Duodenal mucosa (tissue), 2 donors: ENCODE data around the gene ISYNA1.

Experiments used
- H3K27ac ChIP-seq: one replicate; pipeline ENCODE4 v1.7.0; 2013; ENCODE audit warnings: low read depth, low read length
- H3K27me3 ChIP-seq, 2 donors: one replicate each; pipeline ENCODE4 v1.7.0; 2013; ENCODE audit warnings: low read length in 2 of 2, control low read depth in 1 of 2; ENCODE audit not compliant: insufficient read depth in 2 of 2, control insufficient read depth in 1 of 2
- H3K36me3 ChIP-seq, 2 donors: one replicate each; pipeline ENCODE4 v1.7.0; 2013; ENCODE audit warnings: low read length in 2 of 2, control low read depth in 1 of 2; ENCODE audit not compliant: insufficient read depth in 2 of 2, control insufficient read depth in 1 of 2
- H3K4me1 ChIP-seq, 2 donors: one replicate each; pipeline ENCODE4 v1.7.0; 2013; ENCODE audit warnings: low read length in 2 of 2, control low read depth in 1 of 2; ENCODE audit not compliant: insufficient read depth in 2 of 2, control insufficient read depth in 1 of 2
- H3K4me3 ChIP-seq, 2 donors: one replicate each; pipeline ENCODE4 v1.7.0; 2013; ENCODE audit warnings: low read length in 2 of 2, low read depth in 1 of 2
- H3K9ac ChIP-seq, 2 donors: one replicate each; pipeline ENCODE4 v1.7.0; 2013; ENCODE audit warnings: low read length in 2 of 2, low read depth in 1 of 2
- H3K9me3 ChIP-seq, 2 donors: one replicate each; pipeline ENCODE4 v1.7.0; 2013; ENCODE audit warnings: low read length in 2 of 2, control low read depth in 1 of 2; ENCODE audit not compliant: control insufficient read depth in 1 of 2

Gene ISYNA1

GRCh38 chr19:18456279-18456678 lies 18.3 kb upstream of the ISYNA1 start:
- Histone ChIP-seq H3K4me1 (peaks cover 12 to 21% of the 10 kb centered on the region in 2 donors), H3K36me3 (peaks cover 21 to 43% of the 10 kb centered on the region in 2 donors), H3K9me3 (no peaks in the 10 kb centered on the region), H3K27ac (no peak overlapping the region), H3K9ac (no peak overlapping the region), H3K27me3 (no peaks in the 10 kb centered on the region), H3K4me3 (no peak overlapping the region)

GRCh38 chr19:18453269-18454024 lies 15.5 kb upstream of the ISYNA1 start:
- Histone ChIP-seq H3K9ac (no peak overlapping the region), H3K27ac (no peak overlapping the region)

DNA sequence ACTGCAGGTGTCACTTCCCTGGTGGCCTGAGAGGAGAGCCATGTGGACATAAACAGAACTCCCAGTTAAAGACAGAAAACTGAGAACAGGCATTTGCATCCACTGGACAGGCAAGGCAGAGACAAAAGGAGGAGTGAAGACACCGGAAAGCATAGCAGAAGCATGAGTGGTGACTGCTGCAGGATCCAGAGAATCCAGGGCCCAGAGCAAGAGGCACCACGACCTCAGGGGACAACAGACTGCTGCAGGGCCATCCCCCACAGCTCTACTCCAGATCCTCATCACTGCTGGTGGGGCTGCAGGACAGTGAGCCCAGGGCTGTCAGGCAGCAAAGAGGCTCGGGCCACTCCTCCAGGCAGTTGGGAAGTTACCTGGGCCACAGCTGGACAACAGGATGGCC lies 14.5 kb upstream of the ISYNA1 start:
- H3K9ac ChIP-seq = no peak overlapping the region
- H3K9me3 ChIP-seq = no peaks in the 10 kb centered on the region

More at GRCh38 chr19:18453269-18454024, 15.5 kb upstream of the ISYNA1 start:
- peaks cover 21 to 49% of the 10 kb centered on the region in 2 donors for H3K36me3 ChIP-seq
- H3K4me3 ChIP-seq = no peak overlapping the region
- H3K9me3 ChIP-seq = no peaks in the 10 kb centered on the region
- peaks cover 0 to 4% of the 10 kb centered on the region in 2 donors for H3K4me1 ChIP-seq
- no peaks in the 10 kb centered on the region for H3K27me3 ChIP-seq

DNA sequence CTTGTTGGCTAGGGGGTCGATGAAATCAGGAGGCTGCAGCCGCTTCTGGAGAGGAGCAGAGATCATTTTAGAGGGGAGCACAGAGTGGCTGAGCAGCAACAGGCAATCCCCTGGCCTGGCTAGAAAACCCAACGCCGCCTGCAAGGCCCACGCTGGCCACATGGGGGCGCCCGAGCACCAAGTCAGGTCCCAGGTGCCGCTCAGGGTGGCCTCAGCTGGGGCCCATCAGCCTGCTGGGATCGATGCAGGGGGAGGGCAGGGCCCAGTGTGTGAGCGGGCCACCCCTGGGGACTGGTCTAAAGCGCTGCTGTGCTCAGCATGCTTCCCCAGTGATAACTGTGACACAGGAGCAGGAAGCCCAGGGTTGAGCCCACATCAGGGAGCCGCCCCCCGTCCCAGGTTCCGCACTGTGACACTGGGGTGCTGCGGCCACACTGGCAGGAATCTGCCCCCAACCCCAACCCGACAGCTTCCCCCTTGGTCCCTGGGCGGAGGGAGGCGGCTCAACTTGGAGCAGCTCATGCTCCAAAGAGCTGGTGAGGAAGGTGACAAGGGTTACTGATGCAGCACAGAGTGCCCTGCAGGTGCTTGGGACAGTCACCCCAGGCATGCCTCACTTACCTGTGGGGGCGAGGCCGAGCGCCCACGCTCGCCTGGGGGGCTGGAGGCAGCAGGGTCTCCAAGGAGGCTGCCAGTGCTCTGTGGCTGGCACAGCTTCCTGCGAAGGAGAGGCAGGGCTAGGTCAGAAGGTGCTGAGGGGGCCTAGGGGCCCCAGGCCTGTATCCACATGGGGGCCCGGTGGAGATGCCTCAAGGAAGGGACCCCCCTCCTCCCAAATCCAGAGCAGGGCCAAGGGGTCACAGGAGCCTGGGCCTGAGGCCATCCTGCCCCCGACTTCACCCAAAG lies 13.3 kb upstream of the ISYNA1 start:
- peaks cover 0 to 4% of the 10 kb centered on the region in 2 donors for H3K4me1 ChIP-seq
- H3K27ac ChIP-seq = no peak overlapping the region
- H3K4me3 ChIP-seq = no peak overlapping the region
- no peaks in the 10 kb centered on the region for H3K9me3 ChIP-seq
- no peak overlapping the region for H3K9ac ChIP-seq
- peaks cover 15 to 47% of the 10 kb centered on the region in 2 donors for H3K36me3 ChIP-seq
- no peaks in the 10 kb centered on the region for H3K27me3 ChIP-seq

More for the DNA sequence above, 14.5 kb upstream of the ISYNA1 start:
- H3K4me3 ChIP-seq = no peak overlapping the region
- peaks cover 0 to 4% of the 10 kb centered on the region in 2 donors for H3K4me1 ChIP-seq
- H3K27ac ChIP-seq = no peak overlapping the region
- H3K36me3 ChIP-seq = peaks cover 16 to 47% of the 10 kb centered on the region in 2 donors
- H3K27me3 ChIP-seq = no peaks in the 10 kb centered on the region

GRCh38 chr19:18450021-18450930 lies 12.3 kb upstream of the ISYNA1 start:
- Histone ChIP-seq H3K36me3 (peaks cover 15 to 53% of the 10 kb centered on the region in 2 donors), H3K27me3 (no peaks in the 10 kb centered on the region), H3K9me3 (no peaks in the 10 kb centered on the region), H3K4me3 (no peak overlapping the region), H3K4me1 (peaks cover 0 to 4% of the 10 kb centered on the region in 2 donors), H3K9ac (no peak overlapping the region), H3K27ac (no peak overlapping the region)

- H3K9me3 ChIP-seq = no peaks in the 10 kb centered on the region
- H3K9ac ChIP-seq = no peak overlapping the region
- H3K4me1 ChIP-seq = peaks cover 0 to 4% of the 10 kb centered on the region in 2 donors
- H3K27me3 ChIP-seq = no peaks in the 10 kb centered on the region
- H3K4me3 ChIP-seq = no peak overlapping the region
- no peak overlapping the region for H3K27ac ChIP-seq
- H3K36me3 ChIP-seq = peaks cover 18 to 57% of the 10 kb centered on the region in 2 donors
Observed at GRCh38 chr19:18449552-18449951, 11.6 kb upstream of the ISYNA1 start.

- no peaks in the 10 kb centered on the region for H3K9me3 ChIP-seq
- peaks cover 0 to 7% of the 10 kb centered on the region in 2 donors for H3K4me1 ChIP-seq
- no peak overlapping the region for H3K9ac ChIP-seq
- no peak overlapping the region for H3K27ac ChIP-seq
- H3K36me3 ChIP-seq = peaks cover 29 to 69% of the 10 kb centered on the region in 2 donors
- no peak overlapping the region for H3K4me3 ChIP-seq
- no peaks in the 10 kb centered on the region for H3K27me3 ChIP-seq
Observed at GRCh38 chr19:18446811-18447359, 9.0 kb upstream of the ISYNA1 start.

DNA sequence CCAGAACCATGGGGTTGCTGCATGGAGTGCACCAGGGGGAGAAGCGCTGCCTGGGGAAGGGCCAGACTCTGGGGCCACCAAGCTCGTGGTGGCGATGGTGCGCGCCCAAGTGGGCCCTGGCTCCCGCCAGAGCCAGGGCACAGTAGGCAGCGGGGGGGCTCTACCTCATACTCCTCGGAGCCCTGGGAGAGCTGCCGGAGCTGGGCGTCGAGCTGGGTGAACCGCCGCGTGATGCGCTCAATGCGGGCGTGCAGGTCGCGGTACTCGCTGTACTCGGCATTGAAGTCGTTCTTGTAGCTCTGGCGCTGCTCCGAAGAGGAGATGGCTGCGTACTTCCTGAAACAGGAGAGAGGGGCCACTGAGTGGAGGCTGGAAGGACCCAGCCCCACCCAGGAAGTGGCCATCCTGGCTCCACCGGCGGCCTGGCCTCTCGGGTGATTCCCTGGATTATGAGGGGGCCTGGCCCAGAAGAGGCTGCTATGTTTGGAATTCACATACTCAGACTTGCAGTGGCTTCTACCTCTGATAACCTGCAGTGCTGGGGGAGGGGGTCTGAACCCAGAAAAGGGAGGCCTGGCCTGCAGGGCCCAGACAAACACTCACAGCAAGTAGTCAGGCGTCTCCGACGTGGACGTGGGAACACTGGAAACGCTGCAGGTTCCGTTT lies 8.3 kb upstream of the ISYNA1 start:
- H3K36me3 ChIP-seq = peaks cover 29 to 69% of the 10 kb centered on the region in 2 donors
- H3K4me1 ChIP-seq = peaks cover 0 to 6% of the 10 kb centered on the region in 2 donors
- H3K27me3 ChIP-seq = no peaks in the 10 kb centered on the region
- no peak overlapping the region for H3K9ac ChIP-seq
- no peak overlapping the region for H3K4me3 ChIP-seq
- H3K9me3 ChIP-seq = no peaks in the 10 kb centered on the region
- H3K27ac ChIP-seq = no peak overlapping the region
